ENCODE measurements around the gene PGM2.

PGM2 gene

GRCh38 chr4:37903901-37904300 lies 77.4 kb downstream of the PGM2 start:
- TF ChIP-seq POLR2AphosphoS5 (IDR thresholded peaks at IDR 0.05; ENCODE audit: low read depth, low read length) (no peak), FOXP2 (optimal IDR thresholded peaks at IDR 0.05; ENCODE audit: borderline replicate concordance, extremely low read depth, extremely low read length, insufficient read depth) (no peak), SIN3A (IDR thresholded peaks at IDR 0.05; ENCODE audit: borderline replicate concordance, insufficient read depth, low read length) (no peak), REST (IDR thresholded peaks at IDR 0.05; ENCODE audit: insufficient read depth in 1 of 2, low read depth in 2 of 2, low read length in 2 of 2) (no peak), TAF1 (IDR thresholded peaks at IDR 0.05; ENCODE audit: borderline replicate concordance, insufficient read depth, low read length) (no peak)

GRCh38 chr4:37904824-37905223 lies 78.3 kb downstream of the PGM2 start:
- TF ChIP-seq POLR2AphosphoS5 (IDR thresholded peaks at IDR 0.05; ENCODE audit: low read depth, low read length) (no peak), REST (IDR thresholded peaks at IDR 0.05; ENCODE audit: insufficient read depth in 1 of 2, low read depth in 2 of 2, low read length in 2 of 2) (no peak), TAF1 (IDR thresholded peaks at IDR 0.05; ENCODE audit: borderline replicate concordance, insufficient read depth, low read length) (no peak), SIN3A (IDR thresholded peaks at IDR 0.05; ENCODE audit: borderline replicate concordance, insufficient read depth, low read length) (no peak), FOXP2 (optimal IDR thresholded peaks at IDR 0.05; ENCODE audit: borderline replicate concordance, extremely low read depth, extremely low read length, insufficient read depth) (no peak)

DNA sequence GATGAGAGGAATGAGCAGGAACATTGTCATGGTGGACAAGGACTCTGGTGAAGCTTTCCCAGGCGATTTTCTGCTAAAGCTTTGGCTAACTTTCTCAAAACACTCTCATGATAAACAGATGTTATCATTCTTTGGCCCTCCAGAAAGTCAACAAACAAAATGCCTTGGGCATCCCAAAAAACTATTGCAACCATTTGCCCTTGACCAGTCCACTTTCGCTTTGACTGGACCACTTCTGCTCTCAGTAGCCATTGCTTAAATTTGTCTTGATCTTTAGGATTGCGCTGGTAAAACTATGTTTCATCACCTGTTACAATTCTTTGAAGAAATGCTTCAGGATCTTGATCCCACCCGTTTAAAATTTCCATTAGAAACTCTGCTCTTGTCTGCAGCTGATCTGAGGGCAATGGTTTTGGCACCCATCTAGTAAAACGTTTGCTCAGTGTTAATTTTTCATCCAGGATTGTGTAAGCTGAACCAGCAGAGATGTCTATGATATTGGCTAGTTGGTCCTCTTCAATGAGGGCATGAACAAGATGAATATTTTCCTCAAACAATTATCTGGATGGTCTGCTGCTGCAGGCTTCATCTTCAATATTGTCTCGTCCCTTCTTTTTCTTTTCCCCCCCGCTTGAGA lies 79.2 kb downstream of the PGM2 start:
- TF ChIP-seq SIN3A (IDR thresholded peaks at IDR 0.05; ENCODE audit: borderline replicate concordance, insufficient read depth, low read length) = no peak
- TF ChIP-seq REST (IDR thresholded peaks at IDR 0.05; ENCODE audit: insufficient read depth in 1 of 2, low read depth in 2 of 2, low read length in 2 of 2) = no peak
- no peak for TF ChIP-seq FOXP2 (optimal IDR thresholded peaks at IDR 0.05; ENCODE audit: borderline replicate concordance, extremely low read depth, extremely low read length, insufficient read depth)
- no peak for TF ChIP-seq POLR2AphosphoS5 (IDR thresholded peaks at IDR 0.05; ENCODE audit: low read depth, low read length)
- TF ChIP-seq TAF1 (IDR thresholded peaks at IDR 0.05; ENCODE audit: borderline replicate concordance, insufficient read depth, low read length) = no peak

GRCh38 chr4:37908488-37909331 lies 82.2 kb downstream of the PGM2 start:
- TF ChIP-seq TAF1 (IDR thresholded peaks at IDR 0.05; ENCODE audit: borderline replicate concordance, insufficient read depth, low read length) (no peak), FOXP2 (optimal IDR thresholded peaks at IDR 0.05; ENCODE audit: borderline replicate concordance, extremely low read depth, extremely low read length, insufficient read depth) (no peak), POLR2AphosphoS5 (IDR thresholded peaks at IDR 0.05; ENCODE audit: low read depth, low read length) (no peak), SIN3A (IDR thresholded peaks at IDR 0.05; ENCODE audit: borderline replicate concordance, insufficient read depth, low read length) (no peak), REST (IDR thresholded peaks at IDR 0.05; ENCODE audit: insufficient read depth in 1 of 2, low read depth in 2 of 2, low read length in 2 of 2) (no peak)

Data from PFSK-1 (cell line).